Fibroblast of skin of right biceps (primary cell): ENCODE measurements around the gene PIP5K1B.

Source experiments
- DNase-seq: peaks from one replicate; pipeline ENCODE4 v3.0.0-alpha.2; 2013

Gene PIP5K1B

GRCh38 chr9:68927165-68927564 is 222.1 kb downstream of the PIP5K1B start:
- no peak for DNase-seq

GRCh38 chr9:68931821-68932220 is 226.8 kb downstream of the PIP5K1B start:
- DNase-seq = no peak

GRCh38 chr9:68932458-68932857 is 227.4 kb downstream of the PIP5K1B start:
- no peak for DNase-seq

GRCh38 chr9:68933434-68934328 is 228.6 kb downstream of the PIP5K1B start:
- no peak for DNase-seq

- DNase-seq = no peak
These were observed 229.2 kb downstream of the PIP5K1B start for GRCh38 chr9:68934329-68934644.

- no peak for DNase-seq
These were observed 235.5 kb downstream of the PIP5K1B start for GRCh38 chr9:68940573-68940972.

- no peak for DNase-seq
These were observed 236.9 kb downstream of the PIP5K1B start for GRCh38 chr9:68941780-68942459.

- DNase-seq = no peak
These were observed 237.8 kb downstream of the PIP5K1B start for GRCh38 chr9:68942790-68943189.

GRCh38 chr9:68947015-68947414 is 242.0 kb downstream of the PIP5K1B start:
- no peak for DNase-seq

GRCh38 chr9:68947842-68948569 is 243.0 kb downstream of the PIP5K1B start:
- no peak for DNase-seq

GRCh38 chr9:68949271-68950000 is 244.4 kb downstream of the PIP5K1B start:
- DNase-seq = peak; percentile 8

GRCh38 chr9:68950188-68950587 is 245.1 kb downstream of the PIP5K1B start:
- DNase-seq = no peak

- no peak for DNase-seq
These were observed 245.6 kb downstream of the PIP5K1B start for GRCh38 chr9:68950689-68951088.

GRCh38 chr9:68951879-68952659 is 247.0 kb downstream of the PIP5K1B start:
- no peak for DNase-seq

- no peak for DNase-seq
These were observed 248.7 kb downstream of the PIP5K1B start for GRCh38 chr9:68953771-68954170.

- no peak for DNase-seq
These were observed 250.3 kb downstream of the PIP5K1B start for GRCh38 chr9:68955330-68955729.

GRCh38 chr9:68957479-68957878 is 252.4 kb downstream of the PIP5K1B start:
- DNase-seq = no peak

- DNase-seq = no peak
These were observed 256.5 kb downstream of the PIP5K1B start for GRCh38 chr9:68961587-68961986.

- no peak for DNase-seq
These were observed 258.4 kb downstream of the PIP5K1B start for GRCh38 chr9:68963416-68963815.

- no peak for DNase-seq
These were observed 259.1 kb downstream of the PIP5K1B start for GRCh38 chr9:68964102-68964541.

GRCh38 chr9:68964765-68965164 is 259.7 kb downstream of the PIP5K1B start:
- no peak for DNase-seq

- DNase-seq = no peak
These were observed 261.5 kb downstream of the PIP5K1B start for GRCh38 chr9:68966496-68966944.
